ENCODE data around the gene SLC12A3.
"Not testable (repeated sequence)": the region's sequence is repeated elsewhere in the genome, so short reads cannot be mapped to it uniquely, and the experiment has no call there.

The SLC12A3 gene

DNA sequence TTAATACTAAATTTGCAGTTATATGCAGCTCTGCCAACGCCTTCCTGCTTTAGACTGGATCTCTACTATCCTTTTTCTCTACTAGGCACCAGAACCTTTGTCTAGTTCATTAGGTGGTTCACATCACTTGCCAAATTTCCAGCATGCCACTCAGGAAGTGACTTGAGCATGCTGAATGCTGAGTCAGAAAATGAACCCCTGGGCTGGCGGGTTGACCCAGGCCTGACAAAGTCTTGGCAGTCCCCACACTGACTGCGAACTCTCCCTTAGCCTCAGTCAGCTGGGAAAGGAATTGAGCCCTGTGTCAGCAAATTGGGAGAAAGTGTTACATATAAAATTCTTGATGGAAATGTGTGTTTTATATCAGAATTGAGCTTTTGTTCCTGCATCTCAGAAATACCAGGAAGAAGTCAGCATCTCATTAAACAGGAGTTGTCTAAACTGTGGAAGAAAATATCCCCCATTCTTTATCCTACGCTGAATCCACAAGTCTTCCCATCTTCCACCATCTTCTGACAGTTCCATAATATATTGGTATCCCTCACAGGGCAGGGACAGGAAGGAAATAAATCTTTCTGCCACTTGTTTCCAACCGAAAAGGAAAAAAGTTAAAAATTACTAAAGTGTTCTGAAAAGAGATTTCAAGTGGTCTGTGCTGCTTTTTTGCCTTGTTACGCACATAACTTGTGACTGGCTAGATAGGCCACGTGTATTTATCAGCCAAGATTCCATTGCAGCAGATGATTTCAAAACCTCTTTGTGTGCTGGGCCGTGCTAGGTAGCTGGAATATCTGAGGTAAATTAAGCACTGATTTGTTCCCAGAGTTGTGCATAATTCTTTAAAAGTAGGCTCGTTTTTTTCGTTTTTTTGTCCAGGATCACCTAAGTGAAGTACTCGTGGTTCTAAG is 16.7 kb upstream of the SLC12A3 start:
- DNase-seq (ENCODE audit: low spot score): no peak

GRCh38 chr16:56848955-56849689 is 15.9 kb upstream of the SLC12A3 start:
- no peak for DNase-seq (ENCODE audit: low spot score)

DNA sequence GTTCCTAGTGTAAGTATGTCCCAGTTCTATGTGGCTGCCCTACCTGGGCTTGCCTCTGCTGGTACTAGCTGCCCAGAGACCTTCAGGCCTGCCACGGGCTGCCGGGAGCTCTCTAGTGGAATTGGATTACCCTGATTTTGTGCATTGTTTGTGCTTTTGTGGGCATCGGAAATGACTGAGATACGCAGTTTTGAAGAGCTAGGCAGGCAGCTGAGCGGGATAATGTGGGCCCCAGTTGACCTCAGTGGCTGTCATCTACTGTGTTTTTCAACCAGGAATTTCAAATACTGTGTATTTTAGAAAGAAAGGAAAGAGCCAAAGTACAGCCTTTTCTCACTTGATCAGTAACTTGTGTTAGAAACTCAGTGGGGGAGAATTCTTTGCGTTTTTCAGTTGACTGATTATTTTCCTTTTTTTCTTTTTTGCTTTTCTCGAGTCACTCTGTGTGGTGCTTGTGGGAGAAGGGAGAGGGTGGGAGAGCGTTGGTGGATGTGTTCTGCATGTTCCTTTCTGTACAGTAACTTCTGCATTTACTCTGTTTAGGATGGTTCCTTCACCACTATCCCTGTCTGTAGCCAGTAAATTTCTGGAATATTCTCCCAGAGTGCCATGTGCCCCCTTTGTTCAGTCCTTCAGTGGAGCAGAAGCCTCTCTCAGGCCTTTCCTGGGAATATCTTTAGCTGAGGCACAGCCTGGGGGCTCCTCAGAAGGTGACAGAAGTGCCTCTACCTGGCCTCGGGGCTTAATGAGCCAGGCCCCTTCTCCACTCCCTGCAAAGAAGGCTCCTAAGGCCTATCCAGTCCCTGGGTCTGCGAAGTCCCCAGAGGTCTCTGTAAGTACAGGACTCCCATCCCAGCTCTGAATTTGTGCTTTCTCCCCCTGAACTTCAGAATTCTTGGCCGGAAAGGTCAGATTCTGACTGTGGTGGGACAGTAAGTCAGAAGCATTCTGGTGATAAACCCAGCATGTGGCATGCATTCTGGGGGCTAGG is 15.0 kb upstream of the SLC12A3 start:
- DNase-seq (ENCODE audit: low spot score): no peak

- DNase-seq (ENCODE audit: low spot score): peak; percentile 39
Measured at GRCh38 chr16:56851671-56852400, 13.2 kb upstream of the SLC12A3 start.

DNA sequence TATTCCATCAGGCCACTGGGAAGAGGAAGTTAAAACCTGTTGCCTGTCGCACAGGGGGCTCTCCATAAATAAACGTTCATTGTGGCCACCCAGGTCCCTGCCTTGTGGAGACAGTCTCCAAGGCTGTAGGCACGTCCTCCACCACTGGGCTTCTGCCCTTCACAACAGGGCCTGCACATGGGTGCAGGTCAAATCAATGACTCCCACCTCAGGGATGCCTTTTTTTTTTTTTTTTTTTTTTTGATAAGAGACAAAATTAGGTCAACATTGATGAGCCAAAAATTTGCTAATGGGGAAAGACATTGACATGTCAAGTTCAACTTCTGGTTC is 12.6 kb upstream of the SLC12A3 start:
- no peak for DNase-seq (ENCODE audit: low spot score)

- DNase-seq (ENCODE audit: low spot score): no peak
Measured at GRCh38 chr16:56852968-56853367, 12.0 kb upstream of the SLC12A3 start.

GRCh38 chr16:56855201-56855600 is 9.8 kb upstream of the SLC12A3 start:
- no peak for DNase-seq (ENCODE audit: low spot score)

- DNase-seq (ENCODE audit: low spot score): no peak
Measured at GRCh38 chr16:56855946-56856345, 9.1 kb upstream of the SLC12A3 start.

DNA sequence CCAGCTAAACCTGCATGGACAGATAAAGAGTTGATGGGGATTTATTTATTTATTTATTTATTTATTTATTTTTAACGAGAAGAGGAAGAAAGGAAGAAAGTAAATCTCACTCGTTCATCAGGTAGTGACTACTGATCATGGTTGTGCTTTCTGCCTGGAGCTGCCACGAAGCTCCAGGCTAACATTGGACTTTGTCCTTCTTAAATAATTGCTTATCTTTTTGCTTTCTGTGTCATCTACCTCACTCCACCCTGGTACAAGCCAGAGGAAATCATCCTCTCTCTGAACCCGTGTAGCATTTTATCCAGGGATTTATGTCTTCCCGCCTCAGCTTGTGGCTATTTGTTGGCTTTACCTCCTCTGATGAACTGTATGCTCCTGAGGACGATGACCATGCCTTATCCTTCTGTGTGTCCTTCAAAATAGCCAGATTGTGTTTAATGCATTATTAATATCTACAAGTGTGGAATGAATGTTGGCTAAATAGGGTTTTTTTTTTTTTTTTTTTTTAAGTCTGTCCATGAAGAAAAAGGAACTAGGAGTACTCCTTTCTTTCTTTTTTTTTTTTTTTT is 8.0 kb upstream of the SLC12A3 start:
- DNase-seq (ENCODE audit: low spot score): no peak

- no peak for DNase-seq (ENCODE audit: low spot score)
Measured at GRCh38 chr16:56858374-56858773, 6.6 kb upstream of the SLC12A3 start.

DNA sequence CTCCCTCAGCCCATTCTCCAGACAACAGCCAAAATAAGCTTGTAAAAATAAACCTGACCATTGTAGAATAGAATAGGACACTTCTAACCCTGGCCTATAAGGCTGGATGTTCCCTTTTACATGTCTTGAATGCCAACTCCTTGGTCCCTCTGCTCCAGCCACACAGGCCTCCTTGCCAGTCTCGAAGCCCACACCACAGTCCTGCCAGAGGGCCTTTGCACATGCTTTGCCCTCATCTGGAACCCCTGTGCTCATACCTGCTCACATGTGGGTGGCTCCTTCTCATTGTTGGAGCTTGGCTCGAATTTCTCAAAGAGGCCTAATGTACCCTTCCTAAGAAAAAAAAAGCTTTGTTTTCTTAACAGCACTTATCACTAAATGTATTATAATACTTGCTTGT is 5.4 kb upstream of the SLC12A3 start:
- DNase-seq (ENCODE audit: low spot score): no peak

GRCh38 chr16:56860226-56861020 is 4.6 kb upstream of the SLC12A3 start:
- peak; percentile 48 for DNase-seq (ENCODE audit: low spot score)

GRCh38 chr16:56861092-56861610 is 3.9 kb upstream of the SLC12A3 start:
- no peak for DNase-seq (ENCODE audit: low spot score)

DNA sequence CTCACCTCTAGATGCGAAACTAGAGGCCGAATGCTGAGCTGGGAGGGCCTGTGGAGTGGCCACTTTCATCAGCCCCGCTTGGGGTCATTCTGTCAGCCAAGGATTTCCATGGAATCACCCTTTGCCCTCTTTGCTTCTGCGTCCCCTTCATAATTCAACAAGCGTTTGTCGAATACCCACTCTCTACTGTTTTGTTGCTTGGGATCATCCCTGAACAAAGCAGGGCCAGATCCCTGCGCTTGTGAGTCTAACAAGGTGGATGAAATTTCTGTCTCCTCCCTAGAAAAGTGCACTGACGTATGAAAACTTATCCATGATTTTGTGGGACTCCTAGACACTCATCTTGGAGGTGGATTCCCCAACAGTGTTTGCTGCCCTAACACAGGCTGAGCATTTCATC is 3.3 kb upstream of the SLC12A3 start:
- no peak for DNase-seq (ENCODE audit: low spot score)

GRCh38 chr16:56862776-56863175 is 2.2 kb upstream of the SLC12A3 start:
- no peak for DNase-seq (ENCODE audit: low spot score)

DNA sequence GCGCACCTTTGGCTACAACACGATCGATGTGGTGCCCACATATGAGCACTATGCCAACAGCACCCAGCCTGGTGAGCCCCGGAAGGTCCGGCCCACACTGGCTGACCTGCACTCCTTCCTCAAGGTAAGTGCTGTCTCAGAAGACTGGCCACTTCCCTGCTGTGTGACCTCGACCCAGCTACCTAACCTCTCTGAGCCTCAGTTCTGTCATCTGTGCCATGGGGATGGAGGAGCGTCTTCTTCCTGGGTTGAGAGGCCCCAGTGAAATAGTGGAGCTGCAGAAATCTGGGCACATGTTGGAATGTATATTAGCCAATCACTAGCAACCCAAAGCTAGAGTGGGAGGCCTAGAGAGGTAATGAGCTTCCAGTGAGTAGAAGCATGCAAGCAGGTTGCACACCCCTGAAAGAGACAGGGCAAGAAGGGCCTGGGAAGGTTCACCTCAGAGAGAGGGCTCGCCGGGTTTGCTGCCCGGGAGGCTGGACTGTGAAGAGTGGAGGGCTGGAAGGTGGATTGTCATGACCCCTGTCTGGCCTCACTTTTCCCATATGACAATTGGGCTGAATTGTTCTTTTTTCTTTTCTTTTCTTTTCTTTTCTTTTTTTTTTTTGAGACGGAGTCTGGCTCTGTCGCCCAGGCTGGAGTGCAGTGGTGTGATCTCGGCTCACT is 521 bp downstream of the SLC12A3 start:
- DNase-seq (ENCODE audit: low spot score): no peak

DNA sequence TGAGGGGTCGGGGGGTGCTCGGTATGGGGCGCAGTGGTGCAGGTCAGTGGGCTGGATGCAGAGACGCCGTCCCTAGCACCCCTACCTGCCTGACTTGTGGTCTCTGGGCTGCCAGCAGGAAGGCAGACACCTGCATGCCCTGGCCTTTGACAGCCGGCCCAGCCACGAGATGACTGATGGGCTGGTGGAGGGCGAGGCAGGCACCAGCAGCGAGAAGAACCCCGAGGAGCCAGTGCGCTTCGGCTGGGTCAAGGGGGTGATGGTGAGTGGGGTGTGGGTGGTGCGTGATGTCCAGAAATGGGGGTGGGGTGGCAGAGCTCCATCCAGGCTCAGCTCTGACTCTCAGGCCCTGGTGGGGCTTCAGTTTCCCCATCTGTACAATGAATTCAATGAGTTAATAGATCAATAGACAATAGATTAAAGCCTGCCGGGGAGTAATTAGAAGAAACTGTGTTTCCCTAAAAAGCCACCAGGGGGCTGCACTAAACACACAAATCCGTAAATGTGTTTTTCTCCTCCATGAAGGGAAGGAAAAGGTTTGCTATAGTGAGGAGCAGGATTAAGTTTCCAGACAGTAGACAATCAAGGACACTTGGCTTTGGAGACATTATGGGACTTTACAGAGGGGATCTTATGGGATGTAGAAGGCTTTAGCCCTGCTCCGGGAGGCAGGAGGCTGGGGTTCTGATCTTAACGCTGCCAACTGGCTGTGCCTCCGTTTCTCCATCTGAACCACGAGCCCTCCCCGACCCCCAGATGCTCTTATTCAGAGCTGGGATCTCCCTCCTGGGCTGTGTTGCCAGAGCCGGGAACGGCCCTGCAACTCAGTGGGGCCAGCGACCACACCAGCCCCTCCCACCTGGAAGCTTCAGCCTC is 2.2 kb downstream of the SLC12A3 start:
- peak; percentile 78 for DNase-seq (ENCODE audit: low spot score)

GRCh38 chr16:56868175-56868574 is 3.2 kb downstream of the SLC12A3 start:
- no peak for DNase-seq (ENCODE audit: low spot score)

DNA sequence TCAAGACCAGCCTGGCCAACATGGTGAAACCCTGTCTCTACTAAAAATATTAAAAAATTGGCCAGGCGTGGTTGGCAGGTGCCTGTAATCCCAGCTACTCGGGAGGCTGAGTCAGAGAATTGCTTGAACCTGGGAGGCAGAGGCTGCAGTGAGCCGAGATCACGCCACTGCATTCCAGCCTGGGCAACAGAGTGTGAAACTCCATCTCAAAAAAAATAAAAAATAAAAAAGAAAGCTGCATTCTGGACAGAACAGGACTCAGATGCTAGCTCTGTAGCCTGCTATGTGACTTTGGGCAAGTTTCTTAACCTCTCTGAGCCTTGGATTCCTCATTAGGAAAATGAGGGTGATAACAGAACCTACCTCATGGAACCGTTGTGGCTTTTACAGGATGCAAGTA is 3.8 kb downstream of the SLC12A3 start:
- not testable (repeated sequence) for DNase-seq (ENCODE audit: low spot score)
